Left kidney (tissue), 2 donors: ENCODE data around the gene FAM47E. TPM values are rescaled to one million over a fixed set of nuclear protein-coding genes. Genes with fewer than 3 reads are reported as not detected.
"Not testable (repeated sequence)": the region's sequence is repeated elsewhere in the genome, so short reads cannot be mapped to it uniquely, and the experiment has no call there.

ENCODE experiments used
- DNase-seq: peaks from one replicate; pipeline ENCODE4 v3.0.0-alpha.2; 2013
- polyA plus RNA-seq: library from polyadenylated mRNA; unstranded; fragments of 120-200 nt; gene quantifications from one replicate; pipeline ENCODE4 v1.2.1, GENCODE V29; 2013; ENCODE audit not compliant: insufficient read length

The FAM47E gene
- polyA plus RNA-seq, 1 donor = 9.4 TPM

DNA sequence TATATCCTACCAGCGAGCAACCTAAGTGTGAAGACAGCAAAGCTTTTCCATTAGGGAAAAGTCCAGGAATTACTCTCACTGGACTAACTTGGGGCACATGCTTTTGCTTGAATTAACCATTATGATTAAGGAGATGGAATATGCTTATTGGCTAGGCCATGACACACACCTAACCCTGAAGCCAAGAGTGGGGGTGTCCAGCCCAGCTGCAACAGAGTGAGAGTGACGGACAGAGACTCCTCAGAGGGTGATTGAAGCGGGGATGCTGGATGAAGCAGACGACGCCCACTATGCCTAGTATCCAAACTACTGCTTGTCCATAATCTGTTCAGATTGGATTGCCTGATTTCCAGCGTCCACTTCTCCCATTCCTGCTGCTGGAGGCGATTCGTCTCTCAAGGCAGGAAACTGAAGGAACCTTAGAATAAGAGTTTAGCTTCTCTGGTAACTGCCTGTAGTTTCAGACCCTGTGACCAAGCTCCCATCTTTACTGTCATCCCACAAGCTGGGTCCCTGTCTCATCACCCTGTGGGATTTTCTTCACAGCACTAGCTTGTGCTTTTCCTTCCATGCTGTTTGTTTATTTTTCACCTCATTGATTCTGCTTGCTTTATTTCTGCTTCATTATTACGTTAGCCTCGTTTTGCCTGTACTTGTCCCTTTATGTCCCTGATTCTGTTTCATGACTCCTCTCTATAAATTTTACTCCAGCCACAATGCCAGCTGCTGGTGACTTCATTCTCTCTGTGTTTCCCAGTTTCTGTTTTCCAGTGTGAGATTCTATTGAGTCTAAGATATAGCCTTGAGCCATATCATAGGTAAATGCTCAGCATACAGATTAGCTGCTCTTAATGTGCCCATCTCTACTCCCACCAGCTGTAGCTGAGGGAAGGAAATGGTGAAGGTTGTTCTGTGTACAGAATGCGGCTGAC, 19.0 kb downstream of the FAM47E start:
- DNase-seq = no peak

DNA sequence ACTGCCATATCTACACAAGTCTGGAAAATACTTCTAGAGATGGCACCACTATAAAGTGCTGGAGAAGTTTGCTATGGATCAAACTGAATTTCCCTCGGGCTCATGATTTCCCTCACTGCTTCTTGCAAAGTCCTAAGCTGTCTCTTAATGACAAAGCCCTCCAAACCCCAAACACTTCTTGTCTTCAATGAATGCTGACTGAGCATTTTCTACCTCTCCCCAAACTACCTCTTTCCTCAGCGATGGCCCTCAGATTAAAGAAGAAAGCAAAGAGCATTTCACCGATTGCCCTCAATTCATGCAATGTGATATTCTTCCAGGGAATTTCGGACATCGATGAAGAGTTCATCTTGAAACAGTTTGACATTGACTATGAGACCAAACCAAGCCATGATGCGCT, 19.7 kb downstream of the FAM47E start:
- DNase-seq = no peak

- no peak for DNase-seq
Observed at GRCh38 chr4:76272073-76272472, 20.6 kb downstream of the FAM47E start.

DNA sequence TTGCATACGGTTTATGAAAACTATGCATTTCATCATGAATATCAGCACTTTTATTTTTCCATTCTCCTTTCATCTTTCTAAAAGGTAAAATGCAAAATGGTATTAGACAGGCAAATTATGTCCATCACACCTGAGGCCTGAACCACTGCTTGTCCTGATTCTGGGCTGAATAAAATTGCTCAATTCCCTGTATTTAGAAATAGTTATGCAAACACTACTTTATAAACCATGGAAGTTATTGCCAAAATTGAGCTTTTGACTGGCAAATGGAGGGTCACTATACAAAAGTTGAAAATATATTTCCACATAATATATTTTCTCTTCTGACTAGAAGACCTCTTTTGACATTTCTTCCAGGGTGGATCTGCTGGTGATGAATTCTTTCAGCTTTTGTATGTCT, 21.1 kb downstream of the FAM47E start:
- DNase-seq = no peak

DNA sequence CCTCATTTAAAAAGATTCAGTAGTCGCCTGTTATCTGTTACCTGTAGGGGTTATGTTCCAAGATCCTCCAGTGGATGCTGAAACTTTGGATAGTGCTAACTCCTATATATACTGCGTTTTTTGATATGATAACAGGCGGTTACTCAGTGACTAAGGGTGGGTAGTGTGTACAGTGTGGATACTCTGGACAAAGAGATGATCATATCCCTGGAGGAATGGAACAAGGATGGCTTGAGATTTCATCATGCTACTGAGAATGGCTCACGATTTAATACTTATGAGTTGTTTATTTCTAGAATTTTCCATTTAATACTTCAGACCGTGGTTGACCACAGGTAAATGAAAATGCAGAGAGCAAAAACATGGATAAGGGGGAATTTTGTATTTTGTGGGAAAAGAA, 21.5 kb downstream of the FAM47E start:
- no peak for DNase-seq

- no peak for DNase-seq
Observed at GRCh38 chr4:76275486-76276124, 24.1 kb downstream of the FAM47E start.

DNA sequence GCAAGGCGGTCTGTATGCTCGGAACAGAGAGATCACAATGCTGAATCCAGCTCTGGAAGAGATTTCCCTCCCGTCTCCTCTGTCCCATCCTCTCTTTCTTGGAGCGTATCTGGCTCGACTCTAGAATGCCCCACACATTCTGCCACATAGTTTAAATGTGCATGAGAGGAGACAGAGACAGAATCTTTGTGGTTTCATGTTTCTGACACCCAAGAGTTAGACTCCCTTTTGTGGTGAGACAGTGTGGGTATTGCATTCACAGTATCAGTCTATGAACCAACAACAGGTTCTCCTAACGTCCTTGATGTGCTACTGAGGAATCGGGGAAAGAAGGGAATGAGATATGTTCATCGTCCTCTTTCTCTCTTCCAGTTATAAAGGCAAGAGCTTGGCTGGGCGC, 25.3 kb downstream of the FAM47E start:
- no peak for DNase-seq

DNA sequence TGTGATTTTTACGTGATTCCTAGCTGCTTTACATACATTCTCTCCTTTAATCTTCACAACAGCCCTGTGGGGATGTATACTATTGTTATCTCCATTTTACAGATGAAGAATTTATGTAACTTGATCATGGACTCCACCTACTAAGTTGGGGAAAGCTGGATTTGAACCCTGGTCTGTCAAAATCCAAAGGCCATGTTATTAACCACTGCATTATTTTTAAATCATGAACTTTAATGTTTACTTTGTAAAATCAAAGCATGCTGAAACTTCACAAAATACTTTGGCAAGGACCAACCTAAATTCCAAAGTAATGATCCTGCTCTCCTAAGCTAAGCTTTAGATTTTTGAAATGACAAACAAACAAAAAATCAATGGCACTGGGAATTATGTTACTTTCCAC, 26.1 kb downstream of the FAM47E start:
- DNase-seq = no peak

GRCh38 chr4:76278583-76278982, 27.1 kb downstream of the FAM47E start:
- DNase-seq = no peak

DNA sequence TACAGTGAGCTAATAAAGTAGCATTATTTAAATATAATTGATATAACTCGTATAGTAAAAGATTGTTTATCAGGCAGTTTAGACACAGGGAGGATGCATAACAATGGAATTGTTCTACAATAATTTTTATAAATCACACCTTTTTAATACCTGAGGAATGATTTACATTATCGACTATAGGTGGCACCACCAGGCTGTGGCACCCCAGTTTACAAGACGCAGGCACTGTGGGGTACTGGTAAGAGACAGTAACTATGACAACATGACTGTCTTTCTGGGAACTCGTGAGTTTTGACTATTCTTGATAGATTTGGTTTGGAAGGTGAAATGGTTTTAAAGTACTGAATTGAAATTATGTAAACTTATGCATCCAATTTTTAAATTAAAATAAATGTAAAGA, 27.9 kb downstream of the FAM47E start:
- no peak for DNase-seq

GRCh38 chr4:76280488-76281441, 29.2 kb downstream of the FAM47E start:
- no peak for DNase-seq

DNA sequence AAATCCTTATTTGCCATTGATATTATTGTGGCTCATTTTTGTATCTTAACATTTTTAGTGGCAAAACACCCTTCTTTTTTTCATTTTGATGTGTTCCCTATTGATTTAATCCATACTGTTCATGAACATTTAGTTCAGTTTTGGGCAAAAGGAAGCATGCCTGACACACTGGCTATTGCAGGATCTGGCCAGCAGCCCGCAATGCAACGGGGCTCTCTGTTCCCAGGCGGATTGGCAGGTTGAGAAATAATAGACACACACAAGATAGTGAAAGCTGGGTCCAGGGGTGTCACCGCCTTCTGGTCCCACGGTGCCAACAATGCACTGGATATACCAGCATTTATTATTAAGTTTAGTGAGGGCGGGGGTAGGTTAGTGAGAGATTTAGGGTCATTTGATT, 30.1 kb downstream of the FAM47E start:
- DNase-seq = not testable (repeated sequence)

GRCh38 chr4:76282941-76283689, 31.6 kb downstream of the FAM47E start:
- no peak for DNase-seq

- no peak for DNase-seq
Observed at GRCh38 chr4:76283900-76284299, 32.4 kb downstream of the FAM47E start.

- not testable (repeated sequence) for DNase-seq
Observed at GRCh38 chr4:76287811-76288210, 36.3 kb downstream of the FAM47E start.

DNA sequence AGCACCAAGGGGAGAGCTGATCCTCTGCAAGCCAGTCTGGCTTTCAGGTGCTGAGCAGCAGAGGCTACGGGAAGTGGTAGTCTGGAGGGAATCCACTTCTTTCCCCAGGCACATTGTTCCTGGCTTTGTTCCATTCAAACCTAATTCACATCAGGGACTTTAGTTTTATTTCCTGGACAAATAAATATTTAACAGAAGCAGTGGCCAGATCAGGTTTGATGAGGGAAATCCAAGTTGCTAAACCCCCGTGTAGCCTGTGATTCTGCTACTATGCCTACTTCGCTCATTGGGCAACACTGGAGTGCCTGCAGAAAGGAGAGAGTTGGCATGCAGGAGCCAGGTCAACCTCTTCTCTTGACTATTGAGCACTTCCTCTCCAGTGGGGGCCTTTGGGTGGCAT, 41.2 kb downstream of the FAM47E start:
- DNase-seq = no peak

DNA sequence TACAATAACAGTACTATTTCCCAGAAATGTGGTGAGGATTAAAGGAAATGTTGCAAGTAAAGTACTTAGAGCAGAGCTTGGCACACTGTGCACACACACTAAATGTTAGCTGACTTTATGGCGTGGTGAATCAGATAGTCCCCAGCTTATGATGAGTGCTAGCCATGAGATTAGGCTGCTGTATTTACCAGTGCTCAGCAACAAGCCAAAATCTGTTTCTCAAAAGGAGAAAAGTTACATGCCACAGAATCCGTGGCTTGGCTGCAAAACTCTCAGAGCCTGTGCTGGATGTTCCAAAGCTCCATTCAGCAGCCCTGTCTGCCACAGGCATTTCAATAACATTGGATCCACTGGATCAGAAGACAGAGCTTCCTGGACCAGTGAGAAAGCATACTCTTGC, 42.3 kb downstream of the FAM47E start:
- DNase-seq = no peak

- no peak for DNase-seq
Observed at GRCh38 chr4:76296286-76296820, 44.8 kb downstream of the FAM47E start.

DNA sequence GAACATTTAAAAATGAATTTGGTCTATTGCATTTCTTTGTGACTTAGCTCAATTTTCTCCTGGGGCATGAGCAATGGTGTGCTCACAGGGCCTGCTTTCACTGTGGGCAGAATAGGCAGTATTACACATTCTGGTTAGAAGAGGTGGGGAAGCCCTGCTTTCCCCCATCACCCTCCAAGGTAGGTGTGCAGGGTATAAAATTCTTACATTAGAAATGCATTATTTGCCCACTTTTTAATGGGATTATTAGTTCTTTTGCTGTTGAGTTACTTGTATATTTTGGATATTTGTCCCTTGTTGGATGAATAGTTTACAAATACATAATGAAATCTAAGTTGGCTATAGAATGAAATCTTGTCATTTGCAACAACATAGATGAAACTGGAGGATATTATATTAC, 46.7 kb downstream of the FAM47E start:
- no peak for DNase-seq

GRCh38 chr4:76300012-76300411, 48.5 kb downstream of the FAM47E start:
- no peak for DNase-seq

GRCh38 chr4:76301068-76301774, 49.7 kb downstream of the FAM47E start:
- no peak for DNase-seq
